Colon (tissue), 2 donors: ENCODE measurements around the gene CACNA1F.

ENCODE experiments used
- FAIRE-seq: peaks from 2 replicates; lab custom pipeline; 2012; peaks lifted over from hg19 to GRCh38; lab: Jason Lieb, UNC
- donor health status: control.
- donor health status: control.

Gene CACNA1F

DNA sequence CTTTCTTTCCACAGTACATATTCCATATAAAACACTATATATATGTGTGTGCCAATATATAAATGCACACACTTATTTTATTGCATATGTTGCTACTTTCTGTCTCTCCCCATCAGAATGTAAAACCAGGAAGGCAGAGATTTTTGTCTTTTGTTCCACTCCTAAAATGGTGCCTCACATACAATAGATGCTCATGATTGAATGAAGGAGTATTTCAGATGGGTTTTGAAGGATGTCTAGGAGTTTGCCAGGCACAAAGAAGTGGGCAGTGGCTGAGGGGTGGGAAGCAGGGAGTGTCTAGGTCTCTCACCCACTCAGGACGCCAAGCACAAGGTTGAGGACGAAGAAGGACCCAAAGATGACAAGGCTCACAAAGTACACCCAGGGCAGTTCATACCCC is 5.4 kb downstream of the CACNA1F start:
- no peak for FAIRE-seq

DNA sequence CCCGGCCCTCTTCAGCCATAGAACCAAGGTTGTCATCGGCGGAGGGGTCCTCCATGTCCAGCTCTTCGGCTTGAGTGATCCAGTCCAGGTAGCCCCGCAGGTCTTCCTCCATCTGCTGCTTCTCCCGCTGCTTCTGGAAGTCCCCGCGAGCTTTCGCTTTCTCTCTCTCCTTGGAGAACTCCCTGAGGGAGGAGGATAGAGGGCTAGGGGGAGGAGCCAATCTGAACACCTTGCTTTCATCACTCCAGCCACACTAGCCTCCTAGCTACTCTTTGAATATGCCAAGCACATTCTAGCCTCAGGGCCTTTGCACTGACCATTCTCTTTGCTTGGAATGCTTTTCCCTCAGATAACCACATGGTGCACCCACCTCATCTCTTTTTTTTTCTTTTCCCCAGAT is 6.2 kb downstream of the CACNA1F start:
- FAIRE-seq: no peak

DNA sequence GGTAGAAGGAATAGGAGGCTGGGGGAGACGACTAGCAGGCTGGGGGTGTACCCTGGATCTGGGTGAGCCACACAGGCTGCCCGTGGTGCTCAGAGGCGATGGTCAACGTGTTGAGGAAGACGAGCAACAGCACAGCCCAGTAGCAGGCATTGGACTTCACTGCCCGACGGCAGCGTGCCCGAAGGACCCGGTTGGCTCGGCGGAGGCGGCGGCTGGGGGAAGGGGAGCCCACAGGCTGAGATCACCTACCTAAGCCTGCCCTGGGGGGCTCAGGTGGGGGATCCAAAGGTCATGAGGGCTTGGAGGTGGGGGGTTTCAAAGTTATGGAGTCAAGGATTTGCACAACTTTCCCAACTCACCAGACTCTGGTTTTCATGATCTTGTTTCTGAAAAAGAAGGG is 7.3 kb downstream of the CACNA1F start:
- no peak for FAIRE-seq

DNA sequence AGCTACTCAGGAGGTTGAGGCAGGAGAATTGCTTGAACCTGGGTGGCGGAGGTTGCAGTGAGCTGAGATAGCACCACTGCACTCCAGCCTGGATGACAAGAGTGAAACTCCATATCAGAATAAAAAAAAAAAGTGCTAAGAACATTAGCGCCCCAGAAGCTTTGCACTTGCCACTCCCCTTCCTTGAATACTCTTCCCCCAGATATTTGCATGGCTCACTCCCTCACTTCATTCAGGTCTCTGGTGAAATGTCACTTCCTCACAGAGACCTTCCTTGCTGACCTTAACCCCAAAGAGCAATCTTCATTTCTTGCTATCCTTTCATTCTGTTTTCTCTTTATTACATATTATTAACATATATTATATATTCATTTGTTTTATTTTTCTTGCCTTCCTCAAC is 11.3 kb downstream of the CACNA1F start:
- no peak for FAIRE-seq

DNA sequence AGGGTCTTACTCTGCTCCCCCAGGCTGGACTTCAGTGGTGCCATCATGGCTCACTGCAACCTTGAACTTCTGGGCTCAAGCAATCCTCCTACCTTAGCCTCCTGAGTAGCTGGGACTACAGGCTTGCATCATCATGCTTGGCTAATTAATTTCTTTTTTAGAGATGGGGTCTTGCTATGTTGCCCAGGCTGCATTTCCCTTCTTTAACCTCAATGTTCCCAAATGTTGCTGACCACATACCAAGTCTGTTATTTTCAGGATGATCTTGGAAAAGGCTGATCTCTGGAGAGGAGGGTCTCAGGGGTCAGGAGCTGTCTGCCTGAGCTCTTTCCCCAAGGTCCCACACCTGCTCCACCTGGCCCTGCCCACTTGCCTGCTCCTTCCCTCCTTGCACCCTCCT is 13.0 kb downstream of the CACNA1F start:
- no peak for FAIRE-seq

- FAIRE-seq: no peak
These were observed 18.1 kb downstream of the CACNA1F start for GRCh38 chrX:49214996-49215526.

GRCh38 chrX:49214416-49214815 is 18.7 kb downstream of the CACNA1F start:
- FAIRE-seq: no peak

- no peak for FAIRE-seq
These were observed 20.3 kb downstream of the CACNA1F start for GRCh38 chrX:49212861-49213260.

DNA sequence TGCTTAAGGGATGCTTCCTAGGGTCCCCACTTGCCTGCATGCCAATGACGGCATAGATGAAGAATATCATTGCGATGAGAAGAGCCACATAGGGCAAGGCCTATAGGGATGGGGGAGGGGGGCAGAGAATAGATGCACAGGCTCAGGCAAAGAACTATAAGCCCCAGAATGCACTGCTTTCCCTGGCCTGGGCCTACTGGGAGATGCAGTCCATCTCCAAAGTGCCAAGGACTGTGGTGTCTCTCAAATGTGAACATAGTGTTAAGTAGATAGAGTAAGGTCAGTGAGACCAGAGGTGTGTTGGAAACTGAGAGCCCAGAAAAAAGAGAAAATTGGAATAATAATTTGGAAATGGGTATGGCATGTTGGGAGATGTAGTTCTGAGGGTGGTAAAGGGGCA is 20.9 kb downstream of the CACNA1F start:
- FAIRE-seq: no peak

DNA sequence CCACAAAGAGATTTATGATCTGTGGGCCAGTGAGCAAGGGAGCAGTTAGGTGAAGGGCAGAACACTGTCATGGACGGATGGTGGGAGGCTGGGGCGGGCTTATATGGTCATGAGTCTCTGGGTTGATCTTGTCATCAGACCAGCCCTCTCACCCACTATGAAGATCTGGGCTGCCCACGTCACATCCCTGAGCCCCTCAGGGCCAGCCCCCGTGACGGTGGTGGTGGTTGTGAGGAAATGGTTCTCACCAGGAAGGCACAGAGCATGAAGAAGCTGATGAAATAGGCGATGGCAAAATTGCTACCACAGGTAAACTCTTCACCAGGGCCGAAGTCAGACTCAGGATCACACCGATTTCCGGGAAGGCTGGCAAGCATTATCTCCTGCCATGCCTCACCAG is 22.1 kb downstream of the CACNA1F start:
- FAIRE-seq: no peak

DNA sequence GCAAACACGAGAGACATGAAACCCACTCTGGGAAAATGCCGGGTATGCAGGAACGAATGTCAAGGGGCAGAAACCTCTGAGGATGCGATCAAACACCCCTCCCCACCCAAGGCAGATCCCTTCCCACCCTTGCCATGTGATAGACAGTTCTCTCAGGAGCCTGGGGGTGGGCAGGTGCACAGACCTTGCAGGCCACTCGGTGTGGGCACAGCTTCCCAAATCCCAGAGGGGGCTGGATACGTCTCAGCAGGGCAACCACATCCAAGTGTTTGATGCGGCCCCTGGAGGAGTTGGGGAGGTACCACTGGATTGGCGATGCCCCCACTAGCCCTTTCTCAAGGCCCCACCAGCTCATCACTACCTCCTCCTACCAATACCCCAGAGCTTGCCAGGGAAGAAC is 22.7 kb downstream of the CACNA1F start:
- FAIRE-seq: no peak

GRCh38 chrX:49209434-49210251 is 23.5 kb downstream of the CACNA1F start:
- no peak for FAIRE-seq

DNA sequence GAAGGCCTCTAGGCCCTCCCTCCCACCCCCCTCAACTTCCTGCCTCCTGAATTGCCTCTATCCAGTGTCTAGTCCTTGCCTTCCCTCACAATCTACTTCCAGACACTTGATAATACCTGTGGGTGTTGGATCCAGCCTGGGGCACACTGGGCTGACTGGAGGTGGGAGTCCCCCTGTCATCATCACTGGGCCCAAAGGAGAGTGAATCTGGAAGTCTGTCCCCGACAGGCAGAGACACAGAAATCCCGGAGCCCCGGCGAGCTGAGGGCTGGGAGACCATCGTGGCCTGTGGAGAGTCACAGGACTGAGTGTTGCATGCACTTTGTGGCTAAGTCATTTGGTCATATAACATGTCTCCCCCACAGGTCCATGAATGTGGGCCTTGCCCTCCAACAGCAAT is 24.7 kb downstream of the CACNA1F start:
- FAIRE-seq: no peak

DNA sequence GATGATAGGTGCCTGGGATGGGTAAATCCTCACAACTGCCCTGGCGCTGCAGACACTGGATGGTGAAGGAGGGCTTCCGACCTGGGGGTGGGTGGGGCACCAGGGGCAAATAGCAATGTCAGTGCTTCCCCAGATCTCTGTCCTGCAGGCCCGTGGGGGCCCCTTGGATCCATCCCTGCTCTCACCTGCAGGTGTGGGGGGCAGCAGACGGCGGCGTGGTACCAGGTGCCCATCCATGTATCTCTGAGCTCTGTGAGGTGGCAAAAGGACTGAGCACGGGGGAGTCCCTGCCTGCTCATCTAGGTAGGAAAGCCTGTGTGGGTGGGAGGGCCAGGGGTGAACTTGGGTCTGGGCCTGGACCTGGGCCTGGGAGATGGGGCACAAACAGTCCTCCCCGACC is 26.6 kb downstream of the CACNA1F start:
- FAIRE-seq: no peak

- FAIRE-seq: no peak
These were observed 27.7 kb downstream of the CACNA1F start for GRCh38 chrX:49205443-49205842.

- no peak for FAIRE-seq
These were observed 28.4 kb downstream of the CACNA1F start for GRCh38 chrX:49204709-49205108.

- FAIRE-seq: no peak
These were observed 29.1 kb downstream of the CACNA1F start for GRCh38 chrX:49204017-49204416.

DNA sequence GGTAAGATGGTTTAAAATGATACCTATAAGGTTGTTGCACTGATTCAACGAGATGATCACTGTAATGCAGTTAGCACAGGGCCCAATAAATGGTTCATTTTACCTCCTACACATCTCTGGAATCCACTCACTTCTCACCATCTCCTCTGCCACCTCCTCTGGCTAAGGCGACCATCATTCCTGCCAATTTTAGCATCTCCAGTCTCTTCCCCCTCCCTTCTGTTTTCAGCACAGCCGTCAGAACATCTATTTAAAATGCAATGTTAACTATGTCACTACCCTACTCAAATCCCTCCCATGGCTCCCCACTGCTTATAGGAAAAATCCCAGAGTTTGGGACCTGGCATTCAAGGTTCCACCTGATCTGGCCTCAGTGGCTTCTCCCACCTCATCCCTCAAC is 29.6 kb downstream of the CACNA1F start:
- FAIRE-seq: no peak

GRCh38 chrX:49202022-49202421 is 31.1 kb downstream of the CACNA1F start:
- FAIRE-seq: no peak

DNA sequence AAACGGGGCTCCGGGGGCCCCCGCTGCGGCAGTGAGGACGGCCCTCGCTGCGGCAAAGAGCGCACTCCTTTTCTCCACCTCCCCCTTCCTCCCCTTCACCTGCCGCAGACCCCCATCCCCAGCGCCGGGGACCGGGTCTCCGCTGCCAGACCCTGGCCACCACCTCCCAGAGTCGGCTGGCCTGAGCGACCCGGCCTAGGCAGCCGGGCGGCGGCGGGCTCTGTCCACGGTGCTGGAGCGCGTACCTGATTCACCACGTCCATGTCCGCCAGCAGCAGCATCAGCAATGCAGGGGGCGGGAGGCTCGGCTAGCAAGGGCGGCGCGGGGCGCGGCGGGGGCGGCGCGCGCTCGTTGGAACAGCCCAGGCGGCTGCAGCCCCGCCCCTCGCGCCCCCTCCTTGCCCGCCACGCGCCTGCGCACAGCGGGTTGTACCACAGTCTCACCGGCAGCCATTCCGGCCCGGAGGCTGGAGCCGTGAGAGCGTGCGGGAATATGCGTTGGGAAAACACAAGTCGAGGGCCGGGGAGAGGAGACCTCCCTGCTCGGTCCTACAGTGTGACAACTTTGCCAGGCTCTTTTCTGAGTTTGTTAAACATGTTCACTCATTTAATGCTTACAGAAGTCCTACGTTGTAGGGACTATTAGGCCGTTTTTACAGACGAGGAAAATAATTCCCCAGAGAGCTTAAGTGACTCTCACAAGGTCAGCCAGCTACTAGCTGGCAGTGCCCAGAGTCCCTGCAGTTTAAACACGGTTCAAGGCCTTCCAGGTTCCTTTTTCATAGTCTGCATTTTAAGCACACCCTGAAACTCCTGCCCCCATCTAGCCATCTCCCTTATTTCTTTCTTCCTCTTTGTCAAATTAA is 33.0 kb downstream of the CACNA1F start, which contains the start of gene SYP:
Gene SYP (minus strand): TSS at position 288 of the 866 bp plus-strand sequence. CDS start 7 bp downstream, at position 281.
- FAIRE-seq: no peak

DNA sequence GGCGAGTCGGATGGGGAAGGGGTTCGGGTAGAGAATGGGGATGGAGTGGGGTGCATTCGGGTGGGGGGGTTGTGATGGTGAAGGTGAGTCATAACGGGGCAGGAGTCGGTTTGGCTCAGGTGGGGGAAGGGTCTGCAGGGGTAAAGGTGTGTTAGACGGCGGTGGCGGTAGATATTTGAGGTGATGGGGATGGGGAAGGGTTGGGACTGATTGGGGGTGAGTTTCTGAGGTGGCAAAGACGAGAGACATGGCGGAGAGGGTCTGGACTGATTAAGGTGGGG is 33.9 kb downstream of the CACNA1F start:
- no peak for FAIRE-seq

DNA sequence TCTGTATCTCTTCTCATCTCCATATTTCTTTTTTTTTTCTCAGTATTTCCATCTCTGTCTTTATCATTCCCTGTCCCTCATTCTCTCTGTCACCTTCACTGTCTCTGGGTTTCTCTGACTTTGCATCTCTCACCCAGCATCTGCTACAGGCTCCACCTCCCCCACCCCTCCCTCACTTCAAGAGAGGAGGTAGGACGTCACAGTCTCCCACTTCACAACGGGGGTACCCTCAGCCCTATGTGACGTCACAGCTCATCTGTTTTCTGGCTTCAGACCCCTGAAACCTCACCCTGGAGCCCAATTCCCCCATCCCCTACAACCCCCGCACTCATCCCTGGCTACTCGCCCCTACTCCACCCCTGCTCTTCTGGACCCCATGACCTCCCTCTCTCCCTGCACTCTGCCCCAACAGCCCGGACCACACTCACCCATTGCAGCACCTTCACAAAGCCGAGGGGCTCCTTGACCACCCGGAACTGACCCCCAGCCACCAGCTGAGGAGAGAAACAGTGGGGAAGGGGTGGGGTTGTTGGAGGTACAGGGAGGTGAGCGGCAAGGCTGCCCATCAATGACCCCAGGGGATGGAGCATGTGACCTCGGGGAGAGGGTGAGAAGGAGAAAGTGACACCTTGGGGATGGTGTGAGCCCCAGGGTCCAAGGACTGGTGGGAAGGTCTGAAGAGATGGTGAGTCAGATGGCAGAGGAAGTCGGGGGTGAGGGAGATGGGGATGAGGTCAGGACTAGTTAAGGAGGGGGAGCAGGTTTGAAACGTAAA is 34.4 kb downstream of the CACNA1F start:
- FAIRE-seq: no peak
